Left lung (tissue), 10 donors: ENCODE measurements around the gene GLS. TPM values are rescaled to one million over a fixed set of nuclear protein-coding genes. Genes with fewer than 3 reads are reported as not detected.
"Not testable (repeated sequence)": the region's sequence is repeated elsewhere in the genome, so short reads cannot be mapped to it uniquely, and the experiment has no call there.

Experiments
- ATAC-seq: fragments of 200-7000 bp; cut with Tn5 transposase; one replicate; pipeline ENCODE4 v1.9.1; 2020; ENCODE audit warnings: moderate library complexity
- DNase-seq, 4 donors: peaks; one replicate each; pipeline ENCODE4 v3.0.0-alpha.2; 2013 to 2020
- H3K27ac ChIP-seq, 2 donors: fragments of 200-600 bp; sonication (generic) in 1 of 2; one replicate each; pipeline versions ENCODE4 v1.5.0 to v1.8.0; 2020 to 2021
- H3K27me3 ChIP-seq, 2 donors: fragments of 200-600 bp; sonication (generic) in 1 of 2; one replicate each; pipeline versions ENCODE4 v1.5.0 to v1.8.0; 2020 to 2021
- H3K36me3 ChIP-seq, 2 donors: fragments of 200-600 bp; sonication (generic) in 1 of 2; one replicate each; pipeline versions ENCODE4 v1.5.0 to v1.8.0; 2020 to 2021
- H3K4me1 ChIP-seq, 2 donors: fragments of 200-600 bp; one replicate each; pipeline ENCODE4 v1.8.0; 2021
- H3K4me3 ChIP-seq, 2 donors: fragments of 200-600 bp; sonication (generic) in 1 of 2; one replicate each; pipeline versions ENCODE4 v1.5.0 to v1.8.0; 2020 to 2021; ENCODE audit warnings: mild to moderate bottlenecking in 1 of 2
- H3K9me3 ChIP-seq, 2 donors: fragments of 200-600 bp; sonication (generic) in 1 of 2; one replicate each; pipeline versions ENCODE4 v1.5.0 to v1.8.0; 2020 to 2021
- CTCF ChIP-seq, 2 donors: fragments of 200-600 bp; sonication (generic) in 1 of 2; IDR thresholded peaks; one replicate each; pipeline versions ENCODE4 v1.5.0 to v1.8.0; 2021; ENCODE audit warnings: antibody characterized with exemption in 2 of 2
- intact Hi-C, 2 donors: fragments of 100-400 bp; cut with DNase I; formaldehyde crosslinking; loops; one replicate each; pipeline versions ENCODE4 v1.11.2 to v1.14.2; 2022
- polyA plus RNA-seq, 6 donors: library from polyadenylated mRNA; unstranded; fragments of 120-200 nt; gene quantifications; one replicate each; pipeline ENCODE4 v1.2.1, GENCODE V29; 2013; ENCODE audit not compliant: insufficient read length in 6 of 6
- total RNA-seq, 2 donors: library from RNA; stranded (reverse); fragmentation: NEBNext Ultra II Directional; extraction: Animal tissue kit (Norgen Biotek cat#: 25700); gene quantifications; one replicate each; pipeline ENCODE4 v1.2.1, GENCODE V29; 2021
- donor health status: DM: no; HTN: yes; CAD: no.
- donor health status: DM: no; HTN: no; CAD: no.

The GLS gene
- total and polyA plus RNA-seq, 8 donors = 114 to 346 (median 123) TPM

DNA sequence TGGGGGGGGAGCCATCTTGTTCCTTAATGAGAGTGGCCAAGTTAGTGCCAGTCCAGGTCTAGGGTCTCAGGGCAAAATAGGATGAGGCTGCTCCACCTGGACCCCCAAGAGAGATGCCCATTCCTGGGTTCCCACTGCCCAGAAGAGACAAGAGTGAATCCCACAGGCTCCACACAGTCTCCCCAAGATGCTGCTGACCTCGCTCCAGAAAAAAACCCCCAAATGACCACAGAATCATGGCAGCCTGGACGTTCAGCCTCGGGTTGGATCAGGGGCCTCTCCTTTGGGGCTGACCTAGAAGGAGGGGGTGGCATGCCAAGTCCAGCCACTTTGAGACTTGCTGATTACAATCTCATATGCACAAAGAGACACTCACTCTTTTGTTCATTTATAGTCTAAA is 108.3 kb downstream of the GLS start:
- no peak overlapping the region for H3K27ac ChIP-seq
- H3K9me3 ChIP-seq = no peaks in the 10 kb centered on the region
- DNase-seq (no peak), ATAC-seq (no peak)
- H3K36me3 ChIP-seq = peaks cover 0 to 100% of the 10 kb centered on the region in 2 donors
- H3K4me3 ChIP-seq = no peak overlapping the region
- TF ChIP-seq CTCF (IDR thresholded peaks at IDR 0.05) = no peak
- no peaks in the 10 kb centered on the region for H3K27me3 ChIP-seq
- no peaks in the 10 kb centered on the region for H3K4me1 ChIP-seq
- intact Hi-C loops = no loop called here

- TF ChIP-seq CTCF (IDR thresholded peaks at IDR 0.05) = no peak
Measured at GRCh38 chr2:190990132-190990531, 109.5 kb downstream of the GLS start.

GRCh38 chr2:190993292-190993643 is 112.6 kb downstream of the GLS start:
- Histone ChIP-seq H3K4me1 (peaks cover 0 to 7% of the 10 kb centered on the region in 2 donors), H3K36me3 (peaks cover 0 to 100% of the 10 kb centered on the region in 2 donors), H3K4me3 (no peak overlapping the region), H3K27me3 (no peaks in the 10 kb centered on the region), H3K27ac (no peak overlapping the region), H3K9me3 (no peaks in the 10 kb centered on the region)
- intact Hi-C loops = no loop called here
- DNase-seq = no peak
- ATAC-seq = no peak
- TF ChIP-seq CTCF (IDR thresholded peaks at IDR 0.05) = no peak

More at GRCh38 chr2:190990132-190990531, 109.5 kb downstream of the GLS start:
- intact Hi-C loops = no loop called here
- DNase-seq (no peak), ATAC-seq (no peak)
- no peaks in the 10 kb centered on the region for H3K4me1 ChIP-seq
- no peak overlapping the region for H3K4me3 ChIP-seq
- peaks cover 0 to 100% of the 10 kb centered on the region in 2 donors for H3K36me3 ChIP-seq
- no peak overlapping the region for H3K27ac ChIP-seq
- no peaks in the 10 kb centered on the region for H3K9me3 ChIP-seq
- H3K27me3 ChIP-seq = no peaks in the 10 kb centered on the region

- no peak overlapping the region for H3K4me3 ChIP-seq
- no peak for ATAC-seq
- intact Hi-C loops = no loop called here
Measured at GRCh38 chr2:190994148-190994547, 113.5 kb downstream of the GLS start.

GRCh38 chr2:190995315-190995714 is 114.7 kb downstream of the GLS start:
- H3K27ac ChIP-seq, ATAC-seq: not testable (repeated sequence)
- H3K36me3 ChIP-seq = peaks cover 0 to 100% of the 10 kb centered on the region in 2 donors

More at GRCh38 chr2:190994148-190994547, 113.5 kb downstream of the GLS start:
- Histone ChIP-seq H3K4me1 (peaks cover 0 to 7% of the 10 kb centered on the region in 2 donors), H3K27me3 (no peaks in the 10 kb centered on the region), H3K36me3 (peaks cover 0 to 100% of the 10 kb centered on the region in 2 donors), H3K27ac (no peak overlapping the region), H3K9me3 (no peaks in the 10 kb centered on the region)
- TF ChIP-seq CTCF (IDR thresholded peaks at IDR 0.05) = no peak
- no peak for DNase-seq

DNA sequence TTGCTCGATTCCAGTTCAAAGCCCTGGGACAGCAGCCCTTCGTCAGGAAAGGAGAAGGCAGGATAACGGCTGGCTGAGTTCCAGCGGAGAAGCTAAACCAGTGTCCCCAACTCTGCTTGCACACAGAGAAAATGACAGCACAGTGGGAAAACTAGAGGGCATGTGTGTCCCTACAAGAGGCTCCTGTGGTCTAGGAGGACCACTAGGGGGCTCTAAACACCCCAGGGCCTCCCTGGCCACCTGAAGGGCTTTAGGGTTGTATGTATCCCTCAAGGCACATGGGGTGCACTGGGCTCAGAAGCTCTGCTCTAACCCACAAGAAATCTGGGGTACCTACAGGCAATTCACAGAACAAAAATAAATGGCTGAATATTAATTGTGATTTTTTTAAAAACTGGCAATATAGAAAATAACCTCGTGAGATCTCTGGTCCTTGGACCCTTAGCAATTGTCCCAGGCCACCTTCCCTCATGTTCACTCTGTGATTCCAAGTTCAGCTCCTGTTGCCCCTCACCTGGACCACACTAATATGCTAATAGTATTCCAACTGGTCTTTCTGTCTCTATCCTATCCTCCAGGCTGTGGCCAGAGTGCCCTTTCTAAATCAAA is 115.8 kb downstream of the GLS start:
- peak in 1 of 4 donors; percentile 33 for DNase-seq
- no peaks in the 10 kb centered on the region for H3K27me3 ChIP-seq
- intact Hi-C loops = no loop called here
- no peak overlapping the region for H3K4me3 ChIP-seq
- peak overlapping the region in 1 of 2 donors; percentile 3 for H3K27ac ChIP-seq
- no peaks in the 10 kb centered on the region for H3K9me3 ChIP-seq
- peaks cover 0 to 7% of the 10 kb centered on the region in 2 donors for H3K4me1 ChIP-seq
- ATAC-seq = peak; percentile 73
- TF ChIP-seq CTCF (IDR thresholded peaks at IDR 0.05) = peak in 1 of 2 donors; percentile 31
- H3K36me3 ChIP-seq = peaks cover 0 to 100% of the 10 kb centered on the region in 2 donors

More at GRCh38 chr2:190995315-190995714, 114.7 kb downstream of the GLS start:
- H3K4me3 ChIP-seq, H3K27me3 ChIP-seq, H3K9me3 ChIP-seq, intact Hi-C loops, H3K4me1 ChIP-seq, DNase-seq: not testable (repeated sequence)
